ENCODE results near the gene UNC80.

The UNC80 gene

GRCh38 chr2:209977386-209978239 is 206.0 kb downstream of the UNC80 start:
- no peak for DNase-seq

GRCh38 chr2:209984291-209984690 is 212.7 kb downstream of the UNC80 start:
- DNase-seq: no peak

- peak; percentile 65 for DNase-seq
These were observed 214.2 kb downstream of the UNC80 start for GRCh38 chr2:209985874-209986273.

GRCh38 chr2:209986415-209986814 is 214.8 kb downstream of the UNC80 start:
- no peak for DNase-seq

GRCh38 chr2:209988010-209988409 is 216.4 kb downstream of the UNC80 start:
- no peak for DNase-seq

GRCh38 chr2:209990838-209991237 is 219.2 kb downstream of the UNC80 start:
- no peak for DNase-seq

GRCh38 chr2:209993968-209994367 is 222.3 kb downstream of the UNC80 start:
- DNase-seq: no peak

- DNase-seq: no peak
These were observed 227.0 kb downstream of the UNC80 start for GRCh38 chr2:209998596-209998995.

GRCh38 chr2:210000464-210001324 is 229.1 kb downstream of the UNC80 start:
- no peak for DNase-seq

GRCh38 chr2:210002158-210003157 is 230.8 kb downstream of the UNC80 start, which contains the start of gene RPE:
TSS of gene RPE (plus strand) at chr2:210002638. CDS start at chr2:210002662, 24 bp downstream.
- DNase-seq: peak; percentile 95

GRCh38 chr2:210003359-210003758 is 231.7 kb downstream of the UNC80 start:
- DNase-seq: no peak

GRCh38 chr2:210004881-210005280 is 233.2 kb downstream of the UNC80 start:
- no peak for DNase-seq

- no peak for DNase-seq
These were observed 236.3 kb downstream of the UNC80 start for GRCh38 chr2:210007895-210008294.

- no peak for DNase-seq
These were observed 237.5 kb downstream of the UNC80 start for GRCh38 chr2:210009126-210009525.

- DNase-seq: no peak
These were observed 238.3 kb downstream of the UNC80 start for GRCh38 chr2:210009896-210010295.

- DNase-seq: no peak
These were observed 248.5 kb downstream of the UNC80 start for GRCh38 chr2:210020138-210020537.

- no peak for DNase-seq
These were observed 251.2 kb downstream of the UNC80 start for GRCh38 chr2:210022824-210023223.

GRCh38 chr2:210027608-210028007 is 256.0 kb downstream of the UNC80 start:
- no peak for DNase-seq

GRCh38 chr2:210028178-210028577 is 256.5 kb downstream of the UNC80 start:
- DNase-seq: no peak

GRCh38 chr2:210034087-210034683 is 262.6 kb downstream of the UNC80 start:
- no peak for DNase-seq

- no peak for DNase-seq
These were observed 264.0 kb downstream of the UNC80 start for GRCh38 chr2:210035679-210036078.

- no peak for DNase-seq
These were observed 266.4 kb downstream of the UNC80 start for GRCh38 chr2:210038078-210038477.

Data from GDM1 (cell line).